ENCODE results near the gene FOLR3.
"Not testable (repeated sequence)": the region's sequence is repeated elsewhere in the genome, so short reads cannot be mapped to it uniquely, and the experiment has no call there.

FOLR3 gene

GRCh38 chr11:72157131-72157530 lies 21.6 kb downstream of the FOLR3 start:
- DNase-seq (ENCODE audit: insufficient read length, low spot score), result no peak

GRCh38 chr11:72160319-72160718 lies 24.8 kb downstream of the FOLR3 start:
- no peak for FAIRE-seq
- DNase-seq (ENCODE audit: insufficient read length, low spot score), result no peak

More at GRCh38 chr11:72157131-72157530, 21.6 kb downstream of the FOLR3 start:
- no peak for FAIRE-seq

GRCh38 chr11:72162891-72163492 lies 27.5 kb downstream of the FOLR3 start:
- DNase-seq (ENCODE audit: insufficient read length, low spot score) (no peak), FAIRE-seq (no peak)

GRCh38 chr11:72164187-72164586 lies 28.7 kb downstream of the FOLR3 start:
- FAIRE-seq; DNase-seq (ENCODE audit: insufficient read length, low spot score): not testable (repeated sequence)

GRCh38 chr11:72169046-72169555 lies 33.6 kb downstream of the FOLR3 start:
- not testable (repeated sequence) for DNase-seq (ENCODE audit: insufficient read length, low spot score); FAIRE-seq

- not testable (repeated sequence) for FAIRE-seq; DNase-seq (ENCODE audit: insufficient read length, low spot score)
Observed at GRCh38 chr11:72169754-72170153, 34.2 kb downstream of the FOLR3 start.

GRCh38 chr11:72172043-72172442 lies 36.5 kb downstream of the FOLR3 start:
- DNase-seq (ENCODE audit: insufficient read length, low spot score); FAIRE-seq: not testable (repeated sequence)

- no peak for DNase-seq (ENCODE audit: insufficient read length, low spot score)
- no peak for FAIRE-seq
Observed at GRCh38 chr11:72173291-72173690, 37.8 kb downstream of the FOLR3 start.

GRCh38 chr11:72174302-72175070 lies 39.0 kb downstream of the FOLR3 start:
- no peak for FAIRE-seq

GRCh38 chr11:72177656-72178055 lies 42.1 kb downstream of the FOLR3 start:
- DNase-seq (ENCODE audit: insufficient read length, low spot score), result no peak
- no peak for FAIRE-seq

More at GRCh38 chr11:72174302-72175070, 39.0 kb downstream of the FOLR3 start:
- DNase-seq (ENCODE audit: insufficient read length, low spot score), result no peak

- DNase-seq (ENCODE audit: insufficient read length, low spot score) (no peak), FAIRE-seq (no peak)
Observed at GRCh38 chr11:72179049-72179803, 43.7 kb downstream of the FOLR3 start.

- DNase-seq (ENCODE audit: insufficient read length, low spot score) (no peak), FAIRE-seq (no peak)
Observed at GRCh38 chr11:72179804-72180396, 44.4 kb downstream of the FOLR3 start.

GRCh38 chr11:72180892-72181552 lies 45.5 kb downstream of the FOLR3 start:
- FAIRE-seq; DNase-seq (ENCODE audit: insufficient read length, low spot score): not testable (repeated sequence)

GRCh38 chr11:72181553-72181958 lies 46.0 kb downstream of the FOLR3 start:
- FAIRE-seq, result peak; percentile 39
- DNase-seq (ENCODE audit: insufficient read length, low spot score), result not testable (repeated sequence)

- DNase-seq (ENCODE audit: insufficient read length, low spot score), result no peak
- FAIRE-seq, result no peak
Observed at GRCh38 chr11:72188267-72188666, 52.7 kb downstream of the FOLR3 start.
